ENCODE results near the gene STH.

STH gene

DNA sequence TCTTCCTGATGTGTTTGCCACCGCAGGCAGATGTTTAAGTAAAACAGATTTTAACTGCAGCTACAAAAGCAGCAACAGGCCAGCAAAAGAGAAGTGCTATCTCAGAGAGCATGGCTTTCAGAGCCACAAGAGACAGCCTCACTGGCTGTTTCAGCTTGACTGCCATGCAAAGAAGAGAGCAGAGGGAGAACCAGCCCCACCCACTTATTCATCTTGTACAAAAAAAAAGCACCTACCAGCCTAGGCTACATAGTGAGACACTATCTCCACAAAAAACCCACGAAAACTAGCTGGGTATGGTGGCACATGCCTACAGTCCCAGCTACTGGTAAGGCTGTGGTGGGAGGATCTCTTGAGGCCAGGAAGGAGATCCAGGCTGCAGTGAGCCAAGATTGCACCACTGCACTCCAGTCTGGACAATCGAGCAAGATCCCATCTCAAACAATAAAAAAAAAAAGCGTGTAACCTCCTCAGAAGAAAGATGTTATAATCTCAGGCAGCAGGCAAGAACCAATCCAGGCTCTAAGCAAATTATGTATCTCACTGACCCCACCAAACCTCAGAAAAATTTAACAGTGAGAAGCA is 30.0 kb downstream of the STH start:
- DNase-seq, result no peak

DNA sequence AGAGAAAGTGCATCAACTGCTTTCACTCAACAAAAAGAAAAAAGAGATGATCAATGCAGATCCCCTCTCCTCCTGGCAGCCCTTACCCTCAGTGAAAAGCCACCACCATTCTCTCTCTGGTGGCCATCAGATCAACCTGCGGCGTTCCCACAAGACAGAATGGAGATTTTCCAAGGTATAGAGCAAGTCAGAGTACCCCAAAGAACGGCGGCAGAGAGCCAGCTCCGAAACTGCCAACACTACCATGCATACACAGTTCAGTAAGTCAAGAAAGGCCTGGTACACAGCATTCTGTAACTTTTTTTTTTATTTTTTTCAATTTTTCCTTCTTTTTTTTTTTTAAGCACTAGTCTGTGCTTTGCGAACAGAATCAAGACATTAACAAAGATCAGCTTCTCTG is 30.6 kb downstream of the STH start:
- DNase-seq, result no peak

DNA sequence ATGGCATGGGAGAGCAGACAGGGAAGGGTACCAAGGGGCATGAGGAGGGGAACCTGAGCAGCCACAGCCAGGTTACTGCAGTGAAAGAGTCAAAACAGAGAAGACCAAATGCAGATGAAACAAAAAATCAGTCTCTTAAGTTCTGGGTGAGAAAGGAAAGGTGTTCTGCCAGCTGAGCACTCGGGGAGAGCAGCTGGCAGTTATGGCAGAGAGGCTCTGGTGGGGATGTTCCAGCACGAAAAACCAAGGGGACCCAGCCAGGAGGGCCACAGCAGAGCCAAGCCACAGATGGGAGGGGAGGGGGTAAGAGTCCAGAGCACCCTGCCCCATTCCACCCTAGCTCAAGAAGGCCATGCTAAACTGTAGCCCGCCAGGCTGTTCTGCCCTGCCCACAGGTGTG is 31.7 kb downstream of the STH start:
- DNase-seq, result no peak

DNA sequence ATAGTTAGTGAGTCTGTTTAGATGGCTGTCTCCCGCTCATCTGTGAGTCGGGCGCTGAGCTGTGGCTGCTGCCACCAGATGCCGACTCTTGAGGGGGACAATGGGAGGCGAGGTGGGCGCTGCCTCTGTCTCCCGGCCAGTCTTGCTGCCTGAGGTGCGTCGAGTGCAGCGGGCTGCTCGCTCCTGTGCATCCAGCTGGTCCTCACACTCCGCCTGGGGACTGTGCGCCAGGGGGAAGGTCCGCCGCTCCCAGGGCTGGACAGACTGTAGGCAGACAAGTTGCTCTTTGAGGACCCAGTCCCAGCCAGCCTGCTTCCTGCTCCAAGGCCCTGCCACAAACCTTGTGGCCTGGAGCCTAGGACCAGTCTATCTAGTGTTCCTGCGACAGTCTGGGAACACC is 32.4 kb downstream of the STH start:
- no peak for DNase-seq

DNA sequence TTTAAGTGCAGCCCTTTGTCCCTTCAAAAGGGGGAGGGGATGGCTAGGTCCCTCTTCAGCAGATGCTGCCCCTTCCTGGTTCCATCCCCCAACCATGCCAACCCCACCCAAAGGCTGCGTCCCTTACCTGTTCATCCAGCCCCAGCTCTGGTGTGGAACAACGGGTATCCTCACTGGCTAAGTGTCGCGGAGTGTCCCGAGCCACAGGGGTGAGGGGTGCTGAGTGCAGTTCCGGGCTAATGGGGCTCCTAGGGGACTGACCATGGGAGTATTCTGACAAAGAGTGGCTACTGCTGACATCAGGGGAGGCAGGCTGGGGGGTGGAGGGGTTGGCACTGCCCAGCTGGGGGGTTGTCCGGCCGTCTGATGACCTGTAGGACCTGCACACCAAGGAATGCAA is 32.9 kb downstream of the STH start:
- no peak for DNase-seq

DNA sequence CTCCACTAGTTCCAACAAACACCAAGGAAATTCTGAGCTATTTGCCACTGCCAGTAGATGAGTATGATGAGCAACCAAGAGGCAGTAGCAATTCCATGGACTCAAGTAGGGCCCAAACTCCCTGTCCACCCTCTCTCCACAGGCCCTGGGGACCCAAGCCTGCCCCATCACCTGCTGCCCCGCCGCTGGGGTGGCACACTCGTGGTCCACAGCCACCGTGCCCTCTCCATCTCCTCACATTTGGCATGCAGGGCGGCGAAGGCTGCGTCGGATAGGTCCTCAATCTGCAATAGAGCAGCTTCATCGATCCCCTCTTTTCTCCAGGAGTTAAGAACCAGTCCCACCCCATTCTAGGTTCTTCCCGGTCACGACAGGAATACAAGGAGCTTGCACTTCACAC is 33.9 kb downstream of the STH start:
- no peak for DNase-seq

DNA sequence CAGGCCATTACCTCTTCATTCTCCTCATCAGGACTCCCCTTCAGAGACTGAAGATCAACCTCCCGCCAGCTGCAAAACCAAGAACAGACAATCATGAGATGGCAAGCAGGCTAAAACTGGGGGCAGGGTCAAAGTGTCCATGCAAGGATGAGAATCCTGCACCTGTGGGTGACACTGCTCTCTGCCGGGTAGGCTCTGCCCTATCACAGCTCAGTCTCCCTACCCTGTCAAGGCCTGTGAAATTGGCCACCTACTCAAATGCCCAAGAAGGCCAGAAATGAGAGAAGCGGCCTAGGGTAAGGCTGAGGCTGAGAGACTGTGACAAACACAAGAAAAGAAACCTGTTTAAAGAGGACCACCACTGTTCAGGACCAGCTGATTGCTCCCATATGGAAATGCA is 34.3 kb downstream of the STH start:
- DNase-seq, result no peak

DNA sequence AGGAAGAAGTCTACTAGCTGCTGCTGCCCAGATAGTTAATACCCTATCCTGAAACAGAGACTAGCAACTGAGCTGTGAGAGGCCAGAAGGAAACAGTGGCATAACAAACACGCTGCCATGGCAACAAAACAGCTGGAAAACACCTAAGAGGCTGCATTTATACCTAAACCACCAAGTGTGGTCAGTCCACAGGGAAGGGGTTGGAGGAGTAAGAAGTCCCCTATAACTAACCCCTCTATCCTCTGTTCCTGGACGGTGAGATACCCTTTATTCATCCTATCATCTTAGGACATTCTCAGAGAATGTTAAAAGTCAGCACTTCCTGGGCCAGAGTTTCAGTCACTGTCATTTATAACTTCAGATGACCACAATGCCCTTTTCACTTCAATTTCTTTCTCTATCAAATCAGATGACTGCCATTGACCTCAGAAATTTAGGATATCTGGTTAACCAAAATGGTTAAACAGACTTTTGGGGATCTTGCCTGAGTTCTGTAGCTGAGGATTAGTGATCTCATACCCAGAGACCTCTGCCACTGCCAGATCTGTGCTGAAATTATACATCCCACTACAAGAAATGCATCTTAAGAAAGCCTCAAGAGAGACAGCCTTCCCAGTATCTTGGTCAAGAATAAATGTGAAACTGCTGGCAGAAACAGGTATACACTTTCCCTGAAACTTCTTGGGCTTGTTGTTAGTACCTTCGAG is 36.2 kb downstream of the STH start:
- DNase-seq, result no peak

DNA sequence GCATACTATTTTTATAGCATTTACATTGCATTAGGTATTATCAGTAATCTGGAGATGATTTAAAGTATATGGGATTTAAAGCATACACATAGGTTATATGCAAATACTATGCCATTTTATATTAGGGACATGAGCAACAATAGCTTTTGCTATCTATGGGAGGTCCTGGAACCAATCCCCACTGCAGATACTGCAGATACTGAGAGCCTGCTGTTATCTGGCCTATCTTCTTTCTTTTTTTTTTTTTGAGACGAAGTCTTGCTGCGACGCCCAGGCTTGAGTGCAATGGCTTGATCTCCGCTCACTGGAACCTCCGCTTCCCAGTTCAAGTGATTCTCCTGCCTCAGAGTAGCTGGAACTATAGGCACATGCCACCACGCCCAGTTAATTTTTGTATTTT is 37.4 kb downstream of the STH start:
- no peak for DNase-seq

DNA sequence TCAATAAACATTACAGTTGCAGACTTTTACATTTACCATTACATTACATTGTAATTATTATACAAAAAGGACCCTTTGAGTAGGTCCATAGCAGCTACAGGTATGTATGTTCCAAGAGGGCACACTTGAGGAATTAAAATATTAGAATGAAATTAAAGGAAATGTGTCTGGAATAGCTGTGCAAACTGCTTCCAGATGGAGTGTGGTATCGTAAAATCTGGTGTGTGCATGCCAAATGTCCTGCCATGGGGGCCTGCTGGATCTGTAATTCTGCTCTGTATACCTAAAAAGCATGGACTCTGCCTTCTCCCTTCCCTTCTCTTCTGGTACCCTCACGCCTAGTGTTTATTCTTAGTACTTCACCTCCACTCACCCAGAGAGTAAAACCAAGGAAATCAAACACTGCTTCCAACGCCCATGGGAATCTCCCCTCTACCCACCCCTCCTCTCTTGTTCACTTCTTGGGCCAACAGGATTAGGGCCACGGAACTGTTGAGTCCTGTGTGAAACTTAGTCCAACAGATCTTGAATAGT is 38.7 kb downstream of the STH start:
- no peak for DNase-seq

DNA sequence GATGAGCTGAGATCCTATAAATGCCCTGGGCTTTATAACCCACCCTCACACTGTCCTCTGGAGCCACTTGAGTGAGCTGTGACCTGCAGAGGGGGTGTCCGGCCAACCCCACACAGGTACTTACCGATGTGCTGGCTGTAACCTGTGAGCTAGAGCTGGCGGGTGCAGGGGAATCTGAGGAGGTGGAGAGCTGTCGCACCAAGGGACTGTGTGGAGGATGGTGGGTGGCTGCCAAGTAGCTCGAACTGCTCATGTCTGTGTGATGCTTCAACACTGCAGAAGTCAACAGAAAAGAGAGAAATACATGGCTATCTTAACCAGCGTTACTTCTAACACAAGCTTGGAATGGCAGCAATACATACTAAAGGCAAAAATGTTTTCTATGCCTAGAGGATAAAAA is 39.4 kb downstream of the STH start:
- DNase-seq, result no peak

DNA sequence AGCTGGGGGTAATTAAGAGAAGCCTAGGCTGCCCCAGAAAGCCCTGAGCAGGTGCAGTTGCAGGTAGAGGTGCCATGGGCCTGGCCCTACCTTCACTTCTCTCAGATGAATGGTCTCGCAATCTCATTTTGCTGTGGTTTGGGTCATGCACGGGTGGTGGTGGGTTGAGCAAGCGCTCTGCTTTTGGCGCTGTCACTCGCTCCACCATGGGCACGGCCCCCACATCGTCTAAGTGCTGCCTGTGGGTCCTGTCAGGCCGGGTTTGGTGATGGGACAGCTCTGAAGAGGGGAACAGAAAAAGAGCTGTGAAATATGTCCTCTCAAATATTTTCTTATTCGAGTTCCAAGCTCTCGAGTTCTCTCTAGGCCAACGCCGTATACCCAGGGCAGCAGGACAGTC is 39.9 kb downstream of the STH start:
- DNase-seq, result no peak

DNA sequence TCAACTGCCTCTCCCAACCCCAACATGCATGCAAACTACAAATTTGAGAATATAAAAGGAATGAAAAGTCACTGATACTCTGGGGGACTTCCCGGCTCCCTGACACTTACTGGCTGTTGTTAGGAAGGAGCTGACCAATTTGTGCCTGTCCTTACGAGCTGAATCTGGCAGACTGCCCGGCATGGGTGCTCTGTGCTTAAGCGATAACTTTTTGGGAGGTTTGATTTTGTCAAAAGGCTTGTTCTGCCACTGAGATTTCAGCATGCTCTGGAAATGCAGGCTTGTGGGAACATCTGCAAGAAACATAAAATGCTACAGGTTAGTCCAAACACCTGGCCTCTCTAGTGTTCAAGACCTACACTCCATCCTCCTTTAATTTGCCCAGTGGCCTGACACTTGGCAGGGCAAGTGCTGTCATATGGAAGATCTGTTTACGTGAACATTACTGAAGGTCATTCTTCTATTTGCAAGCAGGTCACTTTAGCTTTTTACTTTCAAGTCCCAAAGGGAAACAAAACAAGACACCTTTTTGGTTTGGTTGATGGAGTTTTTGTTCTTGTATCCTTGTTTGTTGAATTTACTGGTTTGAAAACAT is 40.6 kb downstream of the STH start:
- no peak for DNase-seq

DNA sequence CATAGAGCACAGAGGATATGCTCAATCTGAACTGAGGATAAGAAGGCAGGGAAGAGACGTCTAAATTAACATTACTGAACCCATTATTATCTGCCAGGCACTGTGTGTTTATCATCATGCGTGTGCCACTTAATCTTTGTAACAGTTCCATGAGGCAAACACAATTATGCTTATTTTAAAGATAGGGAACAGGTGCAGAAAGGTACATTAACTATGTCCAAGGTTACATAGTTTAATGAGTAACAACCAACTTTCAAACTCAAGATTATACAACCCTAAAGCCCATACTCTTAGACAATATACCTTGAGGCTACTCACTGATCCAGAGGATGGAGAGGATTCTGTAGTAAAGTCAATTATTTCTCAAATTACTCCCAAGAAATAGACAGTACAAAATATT is 43.2 kb downstream of the STH start:
- no peak for DNase-seq

DNA sequence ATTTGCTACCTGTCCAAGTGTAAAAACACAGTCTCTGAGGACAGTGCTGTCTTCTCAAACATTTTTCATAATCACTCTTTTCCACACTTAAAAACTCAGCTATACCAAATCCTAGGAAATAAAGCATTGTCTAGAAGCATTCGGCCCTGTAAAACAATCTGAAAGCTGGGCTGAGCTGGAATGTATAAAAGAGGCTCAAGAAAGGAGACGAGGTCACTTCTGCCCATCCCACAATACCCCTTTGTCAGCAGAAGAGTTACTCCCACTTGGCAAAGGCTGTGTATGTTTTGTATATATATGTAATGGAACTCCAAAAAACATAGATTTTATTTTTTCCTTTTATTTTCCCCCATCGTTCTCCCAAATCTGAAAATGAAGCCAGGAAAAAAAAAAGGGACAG is 43.9 kb downstream of the STH start:
- DNase-seq, result no peak

DNA sequence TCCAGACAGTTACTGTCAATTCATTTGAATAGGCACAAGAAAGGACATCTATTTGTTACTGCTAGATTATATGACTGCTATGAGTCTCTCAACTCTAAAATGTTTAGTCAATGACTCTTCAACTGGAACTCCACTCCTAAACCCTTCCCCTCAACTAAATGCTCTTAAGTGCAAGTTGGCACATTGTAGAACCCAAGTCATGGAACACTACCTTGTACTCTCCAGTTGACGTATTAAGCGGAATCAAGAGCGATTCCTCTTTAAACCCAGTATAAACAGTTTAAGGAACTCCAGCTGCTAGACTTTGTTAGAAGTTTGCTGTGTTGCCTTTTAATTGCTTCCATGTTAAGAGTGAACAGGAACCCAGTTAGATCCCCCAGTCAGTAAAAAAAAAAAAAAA is 44.6 kb downstream of the STH start:
- no peak for DNase-seq

DNA sequence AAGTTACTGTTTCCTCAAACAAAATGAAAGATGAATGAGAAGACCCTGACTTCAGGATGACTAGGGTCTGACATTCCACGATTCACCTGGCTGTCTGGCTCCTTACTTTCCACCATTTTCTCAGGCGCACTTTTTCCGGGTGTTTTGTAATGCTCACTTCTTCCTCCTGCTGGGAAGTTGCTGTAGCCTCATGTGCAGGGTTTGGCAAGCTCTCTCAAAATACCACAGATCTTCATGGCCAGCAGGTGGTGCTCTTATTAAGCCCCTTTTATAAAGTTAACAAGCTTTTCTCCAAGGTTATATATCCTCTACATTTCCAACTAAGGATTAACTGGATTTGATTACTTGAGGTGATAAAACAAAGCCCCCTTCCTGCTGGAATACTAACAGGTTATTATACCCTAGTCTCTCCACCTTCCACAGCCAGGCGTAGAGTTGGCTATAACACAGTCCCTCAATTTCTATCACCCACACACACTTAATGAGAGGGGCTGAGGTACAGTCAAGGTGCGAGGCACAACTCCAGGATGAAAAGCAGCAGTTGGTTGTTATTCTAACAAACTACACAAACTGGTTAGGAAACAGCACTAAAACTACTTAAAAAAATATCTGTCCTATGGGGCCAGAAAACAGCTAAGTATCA is 45.4 kb downstream of the STH start:
- DNase-seq, result peak; percentile 53

DNA sequence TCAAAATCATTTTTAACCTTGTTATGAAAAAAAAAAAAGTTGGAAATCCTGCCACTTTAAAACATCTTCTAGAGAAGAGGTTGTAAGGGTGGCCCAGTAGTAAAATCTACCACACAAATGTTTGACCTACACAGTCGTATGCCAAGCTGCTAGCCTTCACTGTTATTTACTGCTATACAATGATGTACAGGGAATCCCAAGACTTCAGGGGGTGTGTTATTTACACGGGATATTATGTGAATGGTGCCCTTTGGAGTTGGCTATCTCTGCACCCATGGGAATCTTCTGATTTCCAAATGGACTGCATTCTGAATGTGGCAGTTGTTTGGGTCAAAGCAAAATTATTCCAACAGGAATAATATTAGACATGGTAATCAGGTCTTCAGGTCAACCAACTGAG is 45.9 kb downstream of the STH start:
- no peak for DNase-seq

DNA sequence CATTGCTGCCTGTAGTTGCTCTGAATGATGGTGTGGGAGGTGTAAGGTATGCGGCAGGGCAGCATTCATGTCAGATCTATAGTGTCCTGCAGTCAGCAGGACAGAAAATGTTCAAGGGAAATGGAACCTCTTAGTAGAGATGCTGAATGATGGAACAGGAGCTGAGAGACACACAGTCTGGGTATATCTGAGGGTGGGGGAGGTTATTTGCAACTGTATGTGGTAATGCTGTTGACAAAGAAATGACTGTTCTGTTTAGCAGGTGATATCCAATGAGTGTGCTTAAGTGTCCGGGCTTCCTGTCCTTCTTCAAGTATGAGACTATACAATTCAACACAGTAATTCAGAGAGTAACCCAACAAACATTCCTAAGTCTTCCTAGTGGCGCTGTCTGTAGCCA is 46.6 kb downstream of the STH start:
- no peak for DNase-seq

DNA sequence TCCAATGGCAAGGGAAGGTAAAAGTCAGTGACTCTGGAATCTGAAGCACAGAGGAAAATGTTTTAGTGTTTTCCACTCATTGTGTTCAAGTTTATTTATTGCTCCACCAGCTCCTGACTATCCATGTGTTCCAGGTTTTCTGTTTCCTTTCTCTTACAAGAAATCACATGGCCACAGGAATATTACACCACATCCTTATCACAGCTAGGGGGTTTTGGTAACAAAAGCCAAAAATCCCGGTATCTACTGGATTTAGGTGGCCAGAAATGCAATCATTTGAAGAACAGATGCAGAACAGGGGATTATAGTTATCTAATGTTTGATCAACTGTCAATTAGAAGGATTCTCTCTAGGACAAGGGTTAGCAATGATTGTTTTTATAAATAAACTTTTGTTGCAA is 47.9 kb downstream of the STH start:
- DNase-seq, result no peak

DNA sequence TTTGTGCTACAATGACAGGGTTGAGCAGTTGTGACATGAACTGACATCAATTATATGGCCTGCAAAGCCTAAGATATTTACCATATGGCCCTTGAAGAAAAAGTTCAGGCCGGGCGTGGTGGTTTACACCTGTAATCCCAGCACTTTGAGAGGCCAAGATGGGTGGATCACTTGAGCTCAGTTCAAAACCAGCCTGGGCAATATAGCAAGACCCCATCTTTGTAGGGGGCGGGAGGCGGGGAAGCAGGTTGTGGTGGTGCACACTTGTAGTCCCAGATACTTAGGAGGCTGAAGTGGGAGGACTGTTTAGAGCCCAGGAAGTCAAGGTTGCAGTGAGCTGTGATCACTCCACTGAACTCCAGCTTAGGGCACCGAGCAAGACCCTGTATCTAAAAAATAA is 48.3 kb downstream of the STH start:
- DNase-seq, result no peak

DNA sequence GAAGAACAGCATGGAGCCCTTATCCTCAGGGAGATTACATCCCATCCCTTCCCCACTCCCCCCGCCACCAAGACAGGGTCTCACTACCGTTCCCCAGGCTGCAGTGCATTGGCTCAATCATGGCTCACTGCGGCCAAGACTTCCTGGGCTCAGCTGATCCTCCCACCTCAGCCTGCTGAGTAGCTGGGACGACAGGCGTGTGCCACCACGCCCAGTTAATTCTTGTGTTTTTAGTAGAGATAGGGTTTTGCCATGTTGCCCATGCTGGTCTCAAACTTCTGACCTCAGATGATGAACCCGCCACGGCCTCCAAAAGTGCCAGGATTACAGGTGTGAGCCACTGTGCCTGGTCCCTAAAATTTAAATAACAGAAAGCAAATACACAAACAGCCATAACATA is 48.8 kb downstream of the STH start:
- DNase-seq, result no peak

Measured in NCI-H2171 (cell line).